ENCODE measurements around the gene ZNF141. TPM values are rescaled to one million over a fixed set of nuclear protein-coding genes. Genes with fewer than 3 reads are reported as not detected.

ZNF141 gene
- total RNA-seq, 4 donors from 2014 or later = 8.6 to 15.0 (median 10.1) TPM

GRCh38 chr4:337932-338758 is 531 bp downstream of the ZNF141 start:
- peak; percentile 93 for DNase-seq (ENCODE audit: extremely low spot score)
- H3K27me3 ChIP-seq = no peaks in the 10 kb centered on the region
- H3K9me3 ChIP-seq = peaks cover 0 to 8% (median 0%) of the 10 kb centered on the region in 4 donors
- intact Hi-C loops (cut with DNase I) = loop anchor here (5.0 kb wide), 1 partner anchor 96 kb away; no protein-coding TSS in a partner anchor
- peaks cover 21 to 39% (median 26%) of the 10 kb centered on the region in 4 donors for H3K4me1 ChIP-seq
- 2% methylated on average over 47 of the region's 52 CpGs for WGBS
- peak overlapping the region; percentile 90 to 98 (median 96) for H3K27ac ChIP-seq (replicated peaks in 1 of 4)
- H3K36me3 ChIP-seq = no peaks in the 10 kb centered on the region
- H3K4me3 ChIP-seq = peak overlapping the region; percentile 88 to 96 (median 92)
- TF ChIP-seq CTCF (IDR thresholded peaks at IDR 0.05) = no peak
- TF ChIP-seq POLR2AphosphoS5 (IDR thresholded peaks at IDR 0.05) = no peak
- TF ChIP-seq POLR2A (IDR thresholded peaks at IDR 0.05; ENCODE audit: low read depth) = no peak
- no peak for TF ChIP-seq EP300 (IDR thresholded peaks at IDR 0.05)

GRCh38 chr4:338759-339097 is 1.1 kb downstream of the ZNF141 start:
- DNase-seq (ENCODE audit: extremely low spot score) = no peak
- Histone ChIP-seq H3K27me3 (no peaks in the 10 kb centered on the region), H3K4me1 (peaks cover 21 to 39% (median 26%) of the 10 kb centered on the region in 4 donors), H3K4me3 (peak overlapping the region; percentile 88 to 96 (median 92)), H3K27ac (replicated peaks in 1 of 4) (peak overlapping the region; percentile 90 to 98 (median 96)), H3K36me3 (peaks cover 0 to 1% (median under 1%) of the 10 kb centered on the region in 4 donors), H3K9me3 (peaks cover 0 to 8% (median 0%) of the 10 kb centered on the region in 4 donors)
- WGBS = 28% methylated on average over 11 of the region's 13 CpGs
- TF ChIP-seq CTCF (IDR thresholded peaks at IDR 0.05) (no peak), EP300 (IDR thresholded peaks at IDR 0.05) (no peak), POLR2AphosphoS5 (IDR thresholded peaks at IDR 0.05) (no peak), POLR2A (IDR thresholded peaks at IDR 0.05; ENCODE audit: low read depth) (no peak)
- intact Hi-C loops (cut with DNase I) = loop anchor here (5.0 kb wide), 1 partner anchor 96 kb away; no protein-coding TSS in a partner anchor

- TF ChIP-seq CTCF (IDR thresholded peaks at IDR 0.05) = peak in 1 of 3 experiments; percentile 21
- TF ChIP-seq POLR2AphosphoS5 (IDR thresholded peaks at IDR 0.05) = no peak
- no peak for TF ChIP-seq POLR2A (IDR thresholded peaks at IDR 0.05; ENCODE audit: low read depth)
- H3K4me3 ChIP-seq = no peak overlapping the region
- peaks cover 21 to 39% (median 26%) of the 10 kb centered on the region in 4 donors for H3K4me1 ChIP-seq
- DNase-seq (ENCODE audit: extremely low spot score) = no peak
- peaks cover 9 to 14% (median 12%) of the 10 kb centered on the region in 4 donors for H3K36me3 ChIP-seq
- no peak overlapping the region for H3K27ac ChIP-seq (replicated peaks in 1 of 4)
- peaks cover 0 to 8% (median 0%) of the 10 kb centered on the region in 4 donors for H3K9me3 ChIP-seq
- no peaks in the 10 kb centered on the region for H3K27me3 ChIP-seq
- intact Hi-C loops (cut with DNase I) = no loop called here
- WGBS = 92% methylated on average over 4 of the region's 4 CpGs
These were observed 2.4 kb downstream of the ZNF141 start for GRCh38 chr4:340011-340410.

DNA sequence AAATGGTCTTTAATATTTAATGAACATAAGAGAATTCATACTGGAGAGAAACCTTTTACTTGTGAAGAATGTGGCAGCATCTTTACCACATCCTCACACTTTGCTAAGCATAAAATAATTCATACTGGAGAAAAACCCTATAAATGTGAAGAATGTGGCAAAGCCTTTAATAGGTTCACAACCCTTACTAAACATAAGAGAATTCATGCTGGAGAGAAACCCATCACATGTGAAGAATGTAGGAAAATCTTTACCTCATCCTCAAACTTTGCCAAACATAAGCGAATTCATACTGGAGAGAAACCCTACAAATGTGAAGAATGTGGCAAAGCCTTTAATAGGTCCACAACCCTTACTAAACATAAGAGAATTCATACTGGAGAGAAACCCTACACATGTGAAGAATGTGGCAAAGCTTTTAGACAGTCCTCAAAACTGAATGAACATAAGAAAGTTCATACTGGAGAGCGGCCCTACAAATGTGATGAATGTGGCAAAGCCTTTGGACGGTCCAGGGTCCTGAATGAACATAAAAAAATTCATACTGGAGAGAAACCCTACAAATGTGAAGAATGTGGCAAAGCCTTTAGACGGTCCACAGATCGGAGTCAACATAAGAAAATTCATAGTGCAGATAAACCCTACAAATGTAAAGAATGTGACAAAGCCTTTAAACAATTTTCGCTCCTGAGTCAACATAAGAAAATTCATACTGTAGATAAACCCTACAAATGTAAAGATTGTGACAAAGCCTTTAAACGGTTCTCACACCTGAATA is 35.6 kb downstream of the ZNF141 start:
- intact Hi-C loops (cut with DNase I) = loop anchor here (10.0 kb wide), 2 partner anchors 62 to 98 kb away; no protein-coding TSS in a partner anchor
- TF ChIP-seq EP300 (IDR thresholded peaks at IDR 0.05) (no peak), POLR2AphosphoS5 (IDR thresholded peaks at IDR 0.05) (no peak), POLR2A (IDR thresholded peaks at IDR 0.05; ENCODE audit: low read depth) (no peak), CTCF (IDR thresholded peaks at IDR 0.05) (no peak)

More for the DNA sequence above, 35.6 kb downstream of the ZNF141 start:
- Histone ChIP-seq H3K9me3 (peaks cover 32 to 100% (median 100%) of the 10 kb centered on the region in 4 donors), H3K4me1 (no peaks in the 10 kb centered on the region), H3K27ac (replicated peaks in 1 of 4) (no peak overlapping the region), H3K27me3 (no peaks in the 10 kb centered on the region), H3K36me3 (peaks cover 34 to 58% (median 45%) of the 10 kb centered on the region in 4 donors), H3K4me3 (no peak overlapping the region)
- DNase-seq (ENCODE audit: extremely low spot score) = no peak
- 98% methylated on average over 7 of the region's 7 CpGs for WGBS
